HG02840 (cell line): Measurements from ENCODE around the gene KIAA1614.

Source experiments
- ATAC-seq: cut with Tn5 transposase; IDR thresholded peaks from one replicate; pipeline ENCODE4 v1.9.1; 2021; ENCODE audit warnings: mild to moderate bottlenecking, moderate library complexity, moderate number of reproducible peaks; ENCODE audit not compliant: unreplicated experiment, low FRiP score

KIAA1614 gene

GRCh38 chr1:180923887-180924286 lies 11.2 kb downstream of the KIAA1614 start:
- ATAC-seq, result no peak

GRCh38 chr1:180924939-180925338 lies 12.2 kb downstream of the KIAA1614 start:
- no peak for ATAC-seq

GRCh38 chr1:180925471-180926051 lies 12.9 kb downstream of the KIAA1614 start:
- ATAC-seq, result no peak

- no peak for ATAC-seq
Measured at GRCh38 chr1:180926164-180926981, 13.7 kb downstream of the KIAA1614 start.

- no peak for ATAC-seq
Measured at GRCh38 chr1:180927348-180927747, 14.7 kb downstream of the KIAA1614 start.

- no peak for ATAC-seq
Measured at GRCh38 chr1:180927841-180928240, 15.1 kb downstream of the KIAA1614 start.

- ATAC-seq, result no peak
Measured at GRCh38 chr1:180928331-180929230, 15.9 kb downstream of the KIAA1614 start.

GRCh38 chr1:180929389-180929788 lies 16.7 kb downstream of the KIAA1614 start:
- ATAC-seq, result no peak

- no peak for ATAC-seq
Measured at GRCh38 chr1:180930687-180931086, 18.0 kb downstream of the KIAA1614 start.

- ATAC-seq, result no peak
Measured at GRCh38 chr1:180931529-180931928, 18.8 kb downstream of the KIAA1614 start.

GRCh38 chr1:180932378-180932777 lies 19.7 kb downstream of the KIAA1614 start:
- no peak for ATAC-seq

GRCh38 chr1:180933141-180933540 lies 20.4 kb downstream of the KIAA1614 start:
- ATAC-seq, result no peak

GRCh38 chr1:180934563-180934962 lies 21.9 kb downstream of the KIAA1614 start:
- ATAC-seq, result no peak

GRCh38 chr1:180935326-180936109 lies 22.8 kb downstream of the KIAA1614 start:
- ATAC-seq, result no peak

- no peak for ATAC-seq
Measured at GRCh38 chr1:180936110-180937011, 23.7 kb downstream of the KIAA1614 start.

GRCh38 chr1:180937012-180937372 lies 24.3 kb downstream of the KIAA1614 start:
- no peak for ATAC-seq

GRCh38 chr1:180937624-180938225 lies 25.0 kb downstream of the KIAA1614 start:
- no peak for ATAC-seq

- no peak for ATAC-seq
Measured at GRCh38 chr1:180939073-180939710, 26.5 kb downstream of the KIAA1614 start.
